Measurements from ENCODE around the gene MS4A4A.
"Not testable (repeated sequence)": the region's sequence is repeated elsewhere in the genome, so short reads cannot be mapped to it uniquely, and the experiment has no call there.

MS4A4A gene

DNA sequence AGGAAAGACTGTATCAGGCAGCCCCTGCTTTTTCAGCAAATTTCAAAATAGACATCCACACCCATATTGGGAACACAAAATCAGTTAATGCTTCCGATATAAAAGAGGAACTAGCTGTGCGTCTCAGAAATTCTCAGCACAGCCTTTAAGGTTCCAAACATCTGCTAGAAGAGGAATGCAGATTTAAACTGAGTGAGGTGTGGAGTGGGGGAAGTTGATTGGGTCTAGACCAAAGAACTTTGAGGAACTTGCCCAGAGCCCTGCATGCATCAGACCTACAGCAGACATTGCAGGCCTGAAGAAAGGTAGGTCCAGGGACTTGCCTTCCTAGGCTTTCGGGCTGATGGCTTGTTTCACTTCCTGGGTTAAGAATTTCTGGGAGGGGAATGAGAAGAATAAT, at the start of gene MS4A4A:
Gene MS4A4A, plus strand, starts transcription at position 255 of the 400 bp plus-strand sequence. Its CDS starts 10 bp downstream, at position 265.
- DNase-seq (ENCODE audit: low read depth in 2 of 2) = no peak

DNA sequence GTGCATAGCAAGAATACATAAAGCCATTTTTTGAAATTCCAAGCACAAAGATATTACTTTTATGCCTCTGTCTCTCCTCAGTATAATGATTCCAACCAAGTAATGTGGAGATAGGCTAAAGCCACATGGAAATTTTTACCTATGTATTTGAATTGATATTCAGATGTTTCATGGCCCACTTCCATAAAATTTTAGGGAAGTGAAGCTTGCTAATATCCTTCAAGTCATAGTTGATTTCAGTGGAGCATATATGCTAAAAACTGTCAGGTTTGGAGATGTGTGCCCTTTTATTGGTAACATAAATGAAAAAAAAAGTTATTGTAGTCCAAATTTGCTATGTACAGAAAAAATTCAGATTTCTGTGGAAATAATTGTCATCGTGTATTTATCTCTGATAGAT, 49.8 kb upstream of the MS4A4A start:
- DNase-seq (ENCODE audit: low read depth in 2 of 2) = no peak

DNA sequence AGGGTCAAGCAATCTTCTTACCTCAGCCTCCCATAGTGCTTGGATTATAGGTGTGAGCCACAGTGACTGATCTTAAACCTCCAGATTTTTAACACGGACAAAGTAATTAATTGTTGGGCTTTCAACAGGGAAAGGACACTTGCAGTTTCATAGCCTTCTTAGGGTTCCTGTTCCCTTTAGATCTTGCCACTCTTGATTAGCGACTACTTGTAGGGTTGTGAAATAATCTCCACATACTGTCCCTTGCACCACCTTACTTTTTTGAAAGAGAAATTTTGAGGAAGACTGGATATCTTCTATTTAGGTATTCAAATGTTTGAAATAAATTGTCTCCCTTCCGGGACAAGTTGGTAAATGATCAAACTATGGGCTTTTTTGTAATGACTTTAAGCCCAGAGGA, 45.1 kb upstream of the MS4A4A start:
- DNase-seq (ENCODE audit: low read depth in 2 of 2) = no peak

DNA sequence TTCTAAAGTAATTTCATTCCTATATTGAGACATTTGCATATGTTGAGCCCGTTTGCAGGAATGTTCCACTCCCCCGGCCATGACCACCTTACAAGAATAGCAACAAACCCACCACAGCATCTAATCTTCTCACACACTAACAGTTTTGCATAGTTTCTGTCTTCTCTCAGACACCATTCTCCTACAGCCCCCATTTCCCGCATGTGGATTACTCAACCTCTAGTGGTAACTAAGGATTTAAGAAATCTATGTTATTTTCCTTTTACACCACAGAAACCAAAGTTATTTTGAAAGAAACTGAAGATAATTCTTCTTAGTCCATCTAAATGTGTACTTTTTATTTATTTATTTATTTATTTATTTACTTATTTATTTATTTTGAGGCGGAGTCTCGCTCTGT, 39.8 kb upstream of the MS4A4A start:
- DNase-seq (ENCODE audit: low read depth in 2 of 2) = no peak

DNA sequence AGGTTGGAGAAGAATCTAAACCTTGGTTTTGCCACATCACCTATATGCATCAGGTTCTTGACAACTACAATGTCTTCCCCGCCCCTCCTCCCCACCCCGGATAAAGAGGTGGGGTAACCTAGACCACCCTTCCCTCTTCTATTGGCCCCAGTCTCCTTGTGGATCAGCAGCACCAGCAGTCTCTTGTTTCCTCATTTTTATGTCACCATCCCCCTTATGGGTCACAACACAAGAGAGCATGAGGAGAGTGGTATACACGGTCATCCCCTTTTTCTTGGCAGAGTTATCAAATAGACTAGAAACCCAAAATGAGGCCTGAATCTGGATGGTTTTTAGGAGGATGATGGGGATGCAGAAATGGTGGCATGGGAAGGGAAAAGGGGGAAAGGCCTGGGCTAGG, 38.7 kb upstream of the MS4A4A start:
- DNase-seq (ENCODE audit: low read depth in 2 of 2) = no peak

DNA sequence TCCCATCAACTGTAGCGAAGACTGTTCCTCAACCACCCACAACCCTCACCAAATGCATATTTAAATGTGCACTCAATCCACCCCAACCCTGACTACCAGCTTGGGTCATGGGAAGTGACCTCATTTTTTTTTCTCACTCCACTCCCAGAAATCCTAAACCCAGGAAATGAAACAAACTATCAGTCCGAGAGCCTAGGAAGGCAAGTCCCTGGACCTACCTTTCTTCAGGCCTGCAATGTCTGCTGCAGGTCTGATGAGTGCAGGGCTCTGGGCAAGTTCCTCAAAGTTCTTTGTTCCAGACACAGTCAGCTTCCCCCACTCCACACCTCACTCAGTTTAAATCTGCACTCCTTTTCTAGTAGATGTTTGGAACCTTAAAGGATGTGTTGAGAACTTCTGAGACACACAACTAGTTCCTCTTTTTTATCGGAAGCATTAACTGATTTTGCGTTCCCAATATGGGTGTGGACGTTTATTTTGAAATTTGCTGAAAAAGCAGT, 37.7 kb upstream of the MS4A4A start, which contains the start of gene MS4A4E:
Gene MS4A4E, minus strand, starts transcription at position 398 of the 500 bp plus-strand sequence. CDS start 13,082 bp downstream, outside the sequence.
- DNase-seq (ENCODE audit: low read depth in 2 of 2) = no peak

DNA sequence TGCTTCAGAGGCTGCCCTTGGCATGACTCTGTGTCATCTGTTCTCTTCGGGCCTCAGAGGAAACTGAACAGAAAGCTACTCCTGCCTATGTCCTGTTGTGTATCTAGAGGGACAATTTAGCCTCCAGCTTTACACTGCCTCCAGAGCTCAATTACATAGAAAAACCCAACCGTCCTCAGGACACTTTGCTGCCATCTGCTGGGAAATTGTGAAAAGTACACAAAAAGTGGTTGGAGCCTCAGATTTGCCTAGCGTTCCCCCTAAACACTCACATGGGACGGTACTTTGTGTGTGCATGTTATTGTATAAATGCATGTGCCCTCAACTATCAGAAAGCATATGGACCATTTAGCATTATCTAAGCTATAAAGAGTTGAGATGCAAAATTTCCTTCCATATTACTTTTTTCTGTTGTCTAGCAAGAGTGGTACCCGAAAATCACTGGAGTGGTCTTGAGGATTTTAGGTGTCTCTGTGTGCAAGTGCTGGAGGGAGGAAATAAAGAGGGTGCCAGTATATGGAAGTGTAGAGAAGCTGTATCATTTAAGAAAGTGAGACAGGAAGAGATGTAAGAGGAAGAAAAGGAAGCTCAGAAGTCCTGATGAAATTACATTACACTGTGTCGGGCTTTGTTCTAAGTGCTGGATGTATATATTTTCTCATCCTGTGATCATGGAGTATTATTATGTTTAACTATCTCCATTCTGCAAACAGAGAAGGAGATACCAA, 28.8 kb upstream of the MS4A4A start:
- DNase-seq (ENCODE audit: low read depth in 2 of 2) = no peak

DNA sequence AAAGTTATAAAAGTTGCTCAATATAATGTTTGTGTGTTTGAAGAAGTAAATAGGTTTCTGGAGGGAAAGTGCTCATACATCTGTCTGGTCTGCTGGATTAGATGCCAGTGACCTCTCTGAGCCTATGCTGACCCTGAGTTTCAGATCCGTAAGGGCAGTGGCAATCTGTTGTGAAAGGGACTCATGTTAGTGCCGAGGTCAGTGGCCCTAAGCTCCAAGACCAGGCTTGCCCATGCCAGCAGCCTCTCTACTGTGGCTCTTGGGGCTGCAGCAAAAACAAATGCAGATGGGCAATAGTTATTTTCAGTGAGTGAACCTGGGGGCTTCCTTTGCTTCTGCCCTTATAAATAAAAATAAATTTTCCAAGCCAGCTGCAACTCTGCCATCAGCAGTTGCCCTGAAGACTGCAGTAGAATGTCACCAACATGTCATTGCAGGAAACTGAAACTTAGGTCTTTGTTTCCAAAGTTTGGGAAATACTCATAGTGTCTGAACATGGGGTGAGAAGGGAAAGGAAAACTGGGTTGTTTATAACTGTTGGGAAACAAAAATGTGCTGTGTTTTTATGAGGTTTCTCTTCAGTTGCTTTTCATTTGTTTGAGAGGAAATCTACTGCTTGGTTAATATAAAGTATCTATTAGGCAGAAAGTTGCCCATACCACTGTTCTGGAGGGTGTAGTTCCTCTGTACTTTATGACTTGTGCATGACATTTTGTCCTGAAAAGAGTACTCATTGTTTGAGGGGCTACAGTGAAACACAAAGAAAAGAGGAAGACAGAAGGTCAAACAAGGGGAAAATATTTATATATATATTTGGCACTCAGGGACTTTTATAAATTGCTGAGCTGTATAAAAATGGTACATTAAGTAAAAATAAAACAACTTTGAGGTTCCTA, 28.0 kb upstream of the MS4A4A start:
- DNase-seq (ENCODE audit: low read depth in 2 of 2) = no peak

DNA sequence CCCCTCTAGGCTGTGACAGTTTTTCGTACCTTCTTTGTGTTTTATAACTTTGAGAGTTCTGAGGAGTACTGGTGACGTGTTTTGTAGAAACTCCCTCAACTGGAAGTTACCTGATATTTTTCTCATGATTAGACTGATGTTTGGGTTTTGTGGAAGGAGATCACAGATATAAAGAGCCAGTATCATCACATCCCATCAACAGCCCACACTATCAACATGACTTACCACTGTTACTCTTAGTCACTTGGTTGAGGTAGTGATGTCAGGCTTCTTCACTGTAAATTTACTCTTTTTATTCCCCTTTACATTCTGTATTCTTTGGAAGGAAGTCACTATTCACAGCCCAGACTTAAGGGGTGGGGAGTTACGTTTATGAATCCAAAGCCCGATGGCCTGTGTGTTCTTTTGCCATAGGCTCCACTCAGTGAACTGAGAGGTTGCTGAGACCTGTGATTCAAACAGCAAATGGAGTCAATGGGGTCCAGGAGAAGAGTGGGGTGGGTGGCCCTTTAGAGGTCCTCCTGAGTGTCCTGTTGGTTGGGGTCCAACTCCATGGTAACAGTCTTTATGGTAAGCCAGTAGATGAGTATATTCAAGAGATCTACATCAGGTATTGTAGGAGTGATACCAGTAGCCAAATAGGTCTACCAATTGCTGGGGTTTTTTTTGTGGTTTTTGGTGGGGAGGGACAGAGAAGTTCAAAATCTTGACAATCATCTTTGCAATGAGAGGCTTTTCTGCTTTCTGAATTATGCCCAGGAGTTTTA, 22.3 kb upstream of the MS4A4A start:
- DNase-seq (ENCODE audit: low read depth in 2 of 2) = no peak

DNA sequence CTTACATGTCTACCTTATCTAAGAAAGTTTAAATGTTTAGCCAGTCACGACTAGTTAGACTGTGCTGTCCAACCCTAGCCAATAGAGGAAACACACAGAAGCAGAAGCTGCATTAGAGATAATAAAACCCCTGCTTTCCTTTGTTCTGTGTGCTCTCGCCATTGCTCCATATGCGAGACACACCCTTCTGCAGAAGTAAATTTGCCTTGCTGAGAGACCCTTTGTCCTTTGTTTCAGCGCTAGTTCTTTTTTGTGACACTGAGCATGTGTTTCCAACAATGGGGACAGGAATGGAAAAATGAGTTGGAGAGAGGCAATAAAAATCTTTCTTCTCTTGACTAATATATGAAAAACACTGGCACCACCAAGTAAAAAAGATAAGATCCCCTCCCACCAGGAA, 19.5 kb upstream of the MS4A4A start:
- no peak for DNase-seq (ENCODE audit: low read depth in 2 of 2)

DNA sequence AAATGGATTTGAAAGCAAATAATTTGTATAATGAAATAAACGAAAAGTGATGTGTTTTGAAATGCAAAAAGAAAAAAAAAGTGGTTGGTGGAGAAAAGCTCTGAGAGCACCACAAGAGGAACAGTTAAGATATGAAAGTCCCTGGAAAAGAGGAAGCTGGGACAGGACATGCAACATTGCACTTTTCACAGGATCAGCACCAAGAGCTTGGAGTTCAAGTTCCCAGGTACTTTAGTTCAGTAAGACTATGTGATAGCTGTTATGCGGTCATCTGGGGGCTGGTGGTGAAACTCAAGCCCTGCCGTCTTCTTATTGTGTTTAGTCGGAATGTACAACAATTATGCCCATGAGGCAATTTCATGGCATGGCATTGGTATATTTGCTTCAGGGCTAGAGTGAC, 17.1 kb upstream of the MS4A4A start:
- DNase-seq (ENCODE audit: low read depth in 2 of 2) = no peak

DNA sequence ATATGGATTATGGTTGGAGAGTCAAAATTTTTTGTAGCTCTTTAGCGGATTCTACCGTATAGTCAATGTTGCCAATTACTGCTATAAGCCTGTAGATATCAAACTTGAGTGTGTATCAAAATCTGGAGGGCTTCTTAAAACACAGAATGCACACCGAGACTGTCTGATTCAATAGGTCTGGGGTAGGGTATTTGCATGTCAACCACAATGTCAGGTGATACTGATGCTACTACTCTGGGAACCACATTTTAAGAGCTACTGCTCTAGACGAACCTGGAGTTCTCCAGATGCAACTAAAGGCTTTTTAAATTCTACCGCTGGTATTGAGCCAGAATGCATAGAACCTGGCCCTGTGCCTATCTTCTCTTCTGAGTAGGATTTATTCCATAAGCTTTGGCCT, 15.8 kb upstream of the MS4A4A start:
- no peak for DNase-seq (ENCODE audit: low read depth in 2 of 2)

DNA sequence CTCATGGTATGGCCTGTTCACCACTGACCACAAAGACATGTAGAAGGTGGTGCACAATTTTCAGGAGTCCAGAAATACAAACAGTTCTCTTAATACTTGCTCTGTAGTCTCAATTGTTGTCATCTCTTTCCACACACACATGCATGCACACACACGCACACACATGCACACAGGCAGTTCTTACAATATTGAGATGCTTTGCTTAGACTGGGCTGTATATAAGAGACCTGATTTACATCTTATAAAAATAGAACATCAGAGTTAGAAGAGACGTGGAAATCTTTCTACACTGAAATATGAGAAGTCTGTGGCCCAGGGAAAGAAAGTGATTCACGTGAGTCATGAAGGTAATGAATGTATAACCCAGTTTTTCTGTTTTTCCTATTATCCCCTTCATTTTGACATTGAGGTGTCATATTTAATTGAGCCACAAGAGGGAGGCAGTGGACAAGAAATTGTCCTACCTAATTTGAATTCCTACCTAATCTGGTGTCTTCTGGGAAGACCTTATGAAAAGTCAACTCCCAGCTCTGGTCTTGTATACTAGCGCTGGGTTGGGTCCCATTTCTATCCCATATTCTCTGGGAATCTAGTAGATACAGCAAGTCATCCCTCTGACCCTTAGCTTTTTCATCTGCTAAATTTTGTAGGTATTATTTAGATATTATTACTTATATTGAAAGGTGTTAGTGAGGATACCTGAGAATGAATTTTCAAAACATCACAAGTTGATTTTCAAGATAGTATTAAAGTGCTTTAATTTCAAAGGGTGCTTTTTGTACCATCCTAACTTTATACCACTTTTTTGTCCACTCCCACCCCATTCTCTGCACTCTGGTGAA, 14.9 kb upstream of the MS4A4A start:
- DNase-seq (ENCODE audit: low read depth in 2 of 2) = no peak

DNA sequence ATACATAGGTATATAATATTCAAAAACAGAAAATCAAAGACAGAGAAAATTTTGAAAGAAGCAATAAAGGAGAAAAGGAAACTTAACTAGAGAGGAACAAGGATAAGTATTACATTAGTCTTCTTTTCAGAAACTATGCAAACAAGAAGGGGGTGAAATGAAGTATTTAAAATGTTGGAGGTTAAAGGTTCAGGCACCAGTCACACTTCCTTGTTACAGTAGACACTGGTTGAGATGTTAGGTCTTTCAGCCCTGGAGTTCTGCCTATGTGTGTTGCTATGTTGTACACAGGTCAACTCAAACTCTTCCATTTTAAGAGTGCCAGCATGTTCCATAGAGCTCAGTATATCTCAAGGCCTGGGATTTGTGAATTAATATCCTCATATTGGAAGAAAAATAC, 6.0 kb upstream of the MS4A4A start:
- DNase-seq (ENCODE audit: low read depth in 2 of 2) = no peak

DNA sequence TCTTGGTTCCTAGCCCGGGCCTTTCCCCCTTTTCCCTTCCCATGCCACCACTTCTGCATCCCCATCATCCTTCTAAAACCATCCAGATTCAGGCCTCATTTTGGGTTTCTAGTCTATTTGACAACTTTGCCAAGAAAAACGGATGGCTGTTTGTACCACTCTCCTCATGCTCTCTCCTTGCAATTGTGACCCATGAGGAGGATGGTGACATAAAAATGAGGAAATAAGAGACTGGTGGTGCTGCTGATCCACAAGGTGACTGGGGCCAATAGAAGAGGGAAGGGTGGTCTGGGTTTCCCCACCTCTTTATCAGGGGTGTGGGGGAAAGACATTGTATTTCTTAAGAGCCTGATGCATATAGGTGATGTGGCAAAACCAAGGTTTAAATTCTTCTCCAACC, 1.0 kb downstream of the MS4A4A start:
- DNase-seq (ENCODE audit: low read depth in 2 of 2) = no peak

DNA sequence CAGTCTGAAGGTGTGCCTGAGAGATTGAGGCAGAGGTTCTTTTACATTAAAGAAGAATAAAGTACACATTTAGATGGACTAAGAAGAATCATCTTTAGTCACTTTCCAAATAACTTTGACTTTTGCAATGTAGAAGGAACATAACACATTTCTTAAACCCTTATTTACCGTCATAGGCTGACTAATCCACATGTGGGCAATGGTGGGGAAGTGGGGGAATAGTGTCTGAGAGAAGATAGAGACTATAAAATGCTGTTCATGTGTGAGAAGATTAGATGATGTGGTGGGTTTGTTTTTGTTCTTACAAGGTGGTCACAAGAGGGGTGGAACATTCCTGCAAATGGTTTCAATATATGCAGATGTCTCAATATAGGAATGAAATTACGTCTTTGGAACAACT, 1.8 kb downstream of the MS4A4A start:
- no peak for DNase-seq (ENCODE audit: low read depth in 2 of 2)

DNA sequence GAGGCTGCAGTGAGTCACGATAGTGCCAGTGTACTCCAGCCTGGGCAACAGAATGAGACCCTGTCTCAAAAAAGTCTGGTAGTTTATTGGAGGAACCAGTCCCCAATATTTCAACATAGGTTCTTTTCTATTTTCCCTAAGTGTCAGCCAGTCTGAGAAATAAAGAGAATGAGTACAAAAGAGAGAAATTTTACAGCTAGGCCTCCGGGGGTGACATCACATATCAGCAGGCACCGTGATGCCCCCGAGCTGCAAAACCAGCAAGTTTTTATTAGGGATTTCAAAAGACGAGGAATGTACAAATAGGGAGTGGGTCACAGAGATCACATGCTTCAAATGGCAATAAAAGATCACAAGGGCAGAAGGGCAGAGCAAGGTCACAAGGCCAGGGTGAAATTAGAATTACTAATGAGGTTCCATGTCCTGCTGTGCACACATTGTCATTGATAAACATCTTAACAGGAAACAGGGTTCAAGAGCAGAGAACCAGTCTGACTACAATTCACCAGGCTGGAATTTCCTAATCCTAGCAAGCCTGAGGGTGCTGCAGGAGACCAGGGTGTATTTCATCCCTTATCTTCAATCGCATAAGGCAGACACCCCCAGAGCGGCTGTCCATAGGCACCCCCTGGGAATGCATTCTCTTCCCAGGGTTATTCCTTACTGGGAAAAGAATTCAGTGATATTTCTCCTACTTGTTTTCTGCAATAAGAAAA, 5.1 kb downstream of the MS4A4A start:
- not testable (repeated sequence) for DNase-seq (ENCODE audit: low read depth in 2 of 2)

DNA sequence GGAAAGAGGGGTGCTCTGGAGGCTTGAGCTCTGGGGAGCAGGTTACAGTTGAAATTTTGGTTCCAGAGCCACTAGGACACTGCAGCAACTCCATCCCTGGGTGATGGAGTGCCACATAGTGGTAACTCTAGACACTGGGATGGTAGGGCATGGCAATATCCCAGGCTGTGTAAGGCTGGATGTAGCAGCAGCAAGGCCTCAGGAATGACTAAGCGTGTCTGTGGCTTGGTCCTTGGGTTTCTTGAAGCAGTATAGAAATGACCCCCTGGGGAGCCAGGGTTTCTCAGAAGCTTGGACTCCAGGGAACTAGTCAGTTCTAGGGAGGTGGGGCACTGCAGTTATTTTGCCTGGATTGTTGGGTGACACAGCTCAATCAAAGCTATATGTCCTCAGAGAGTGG, 8.1 kb downstream of the MS4A4A start:
- no peak for DNase-seq (ENCODE audit: low read depth in 2 of 2)

DNA sequence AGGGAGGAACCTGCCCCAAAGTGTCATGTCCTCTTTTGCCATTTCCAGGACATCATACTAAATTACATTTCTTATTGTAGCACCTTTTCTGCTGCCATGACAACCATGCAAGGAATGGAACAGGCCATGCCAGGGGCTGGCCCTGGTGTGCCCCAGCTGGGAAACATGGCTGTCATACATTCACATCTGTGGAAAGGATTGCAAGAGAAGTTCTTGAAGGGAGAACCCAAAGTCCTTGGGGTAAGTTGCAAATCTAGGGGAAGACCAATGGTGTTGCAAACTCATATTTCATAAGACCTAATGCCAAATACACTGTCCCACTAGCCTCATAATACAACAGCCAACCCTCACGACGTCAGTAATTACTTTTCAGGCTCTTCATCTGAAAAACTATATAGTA, 11.7 kb downstream of the MS4A4A start:
- no peak for DNase-seq (ENCODE audit: low read depth in 2 of 2)

DNA sequence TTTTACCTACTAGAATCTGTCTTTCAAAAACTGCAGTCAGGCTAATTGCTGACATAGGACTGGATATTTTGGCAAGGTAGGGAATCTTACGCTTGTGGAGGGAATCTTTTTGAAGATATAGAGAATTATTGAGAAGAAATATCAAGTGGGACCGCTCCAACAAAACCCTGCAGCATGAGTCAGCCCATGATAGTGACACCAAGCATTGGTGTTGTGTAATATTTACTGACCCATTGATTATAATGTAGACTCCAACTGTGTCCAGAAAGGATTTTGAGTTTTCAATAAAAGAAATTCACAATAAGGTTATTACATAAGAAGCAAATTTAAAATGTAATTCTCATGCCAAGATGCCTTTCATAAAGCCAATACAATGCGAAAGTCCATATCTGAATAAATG, 20.7 kb downstream of the MS4A4A start:
- DNase-seq (ENCODE audit: low read depth in 2 of 2) = no peak
